ENCODE measurements around the gene ATG13.
"Not testable (repeated sequence)": the region's sequence is repeated elsewhere in the genome, so short reads cannot be mapped to it uniquely, and the experiment has no call there.

The ATG13 gene

GRCh38 chr11:46617134-46617971 lies at the start of gene ATG13, which contains the start of gene HARBI1:
Gene ATG13 (plus strand): TSS chr11:46617553. CDS start chr11:46644292, 26,739 bp downstream.
Gene HARBI1 (minus strand): TSS chr11:46617227. CDS start chr11:46616237, 990 bp downstream.
- peak; percentile 90 for DNase-seq (ENCODE audit: low read depth)

DNA sequence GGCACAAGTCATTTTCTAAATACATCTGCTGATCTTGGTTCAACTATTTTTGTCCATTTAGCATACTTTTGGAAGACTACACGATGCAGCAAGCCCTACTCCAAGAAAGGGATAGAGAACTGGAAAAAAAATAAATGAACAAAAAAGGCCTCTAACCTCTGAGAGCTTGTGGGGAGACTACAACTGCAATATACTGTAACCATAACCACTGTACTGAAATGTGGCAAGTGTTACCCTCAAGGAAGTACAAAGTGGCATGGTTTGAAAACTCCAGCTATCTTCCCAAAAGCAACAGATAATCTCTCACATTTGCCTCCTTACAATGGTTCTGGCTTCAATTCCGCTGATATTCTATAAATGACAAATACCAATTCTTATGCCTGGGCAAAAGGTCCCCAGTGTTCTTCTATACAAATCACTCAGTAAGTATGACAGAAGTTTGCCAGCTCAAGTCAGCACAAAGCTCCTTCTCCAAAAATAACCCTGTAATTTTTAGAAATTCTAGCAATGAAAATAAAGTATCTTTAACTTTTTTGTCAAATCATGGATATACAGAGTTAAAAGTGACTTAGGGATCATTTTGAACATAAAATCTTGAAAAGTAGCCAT lies 46.5 kb upstream of the ATG13 start:
- no peak for DNase-seq (ENCODE audit: low read depth)

GRCh38 chr11:46574656-46575055 lies 42.7 kb upstream of the ATG13 start:
- DNase-seq (ENCODE audit: low read depth) = no peak

GRCh38 chr11:46577058-46577457 lies 40.3 kb upstream of the ATG13 start:
- DNase-seq (ENCODE audit: low read depth) = no peak

DNA sequence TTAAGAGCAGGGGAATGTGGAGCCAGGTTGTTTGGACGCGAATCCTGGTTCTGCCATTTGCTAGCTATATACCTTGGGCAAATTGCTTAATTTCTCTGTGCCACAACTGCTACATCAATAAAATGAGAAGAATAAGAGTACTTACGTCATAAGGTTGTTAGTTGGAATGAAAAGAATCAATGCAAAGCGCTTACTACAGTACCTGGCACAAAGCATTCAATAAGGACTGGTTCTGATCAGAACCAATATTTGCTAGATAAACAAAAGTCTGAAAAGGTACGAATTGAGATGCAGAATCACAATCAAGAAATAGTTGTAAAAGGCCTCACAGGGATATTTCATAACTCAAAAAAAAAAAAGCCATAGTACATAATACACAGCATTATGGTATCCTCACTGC lies 34.8 kb upstream of the ATG13 start:
- DNase-seq (ENCODE audit: low read depth) = no peak

- not testable (repeated sequence) for DNase-seq (ENCODE audit: low read depth)
Measured at GRCh38 chr11:46583513-46583912, 33.8 kb upstream of the ATG13 start.

GRCh38 chr11:46588131-46588530 lies 29.2 kb upstream of the ATG13 start:
- DNase-seq (ENCODE audit: low read depth) = no peak

DNA sequence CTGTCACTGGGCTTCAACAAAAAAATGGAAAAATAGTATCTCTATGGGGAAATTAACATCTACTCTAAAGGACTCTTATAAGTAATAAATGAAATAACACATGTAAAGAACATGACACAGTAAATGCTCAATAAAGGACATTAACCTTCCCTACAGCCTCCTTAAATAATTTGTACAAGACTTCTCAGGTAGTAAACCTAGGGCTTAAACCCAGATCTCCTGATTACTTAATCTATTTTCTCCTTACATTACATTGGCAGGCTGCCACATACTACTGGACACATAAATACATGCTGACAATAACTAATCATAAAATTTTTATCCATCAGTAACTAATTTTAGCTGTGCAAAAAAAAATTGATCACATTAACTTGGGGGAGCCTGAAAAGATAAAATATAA lies 28.4 kb upstream of the ATG13 start:
- no peak for DNase-seq (ENCODE audit: low read depth)

DNA sequence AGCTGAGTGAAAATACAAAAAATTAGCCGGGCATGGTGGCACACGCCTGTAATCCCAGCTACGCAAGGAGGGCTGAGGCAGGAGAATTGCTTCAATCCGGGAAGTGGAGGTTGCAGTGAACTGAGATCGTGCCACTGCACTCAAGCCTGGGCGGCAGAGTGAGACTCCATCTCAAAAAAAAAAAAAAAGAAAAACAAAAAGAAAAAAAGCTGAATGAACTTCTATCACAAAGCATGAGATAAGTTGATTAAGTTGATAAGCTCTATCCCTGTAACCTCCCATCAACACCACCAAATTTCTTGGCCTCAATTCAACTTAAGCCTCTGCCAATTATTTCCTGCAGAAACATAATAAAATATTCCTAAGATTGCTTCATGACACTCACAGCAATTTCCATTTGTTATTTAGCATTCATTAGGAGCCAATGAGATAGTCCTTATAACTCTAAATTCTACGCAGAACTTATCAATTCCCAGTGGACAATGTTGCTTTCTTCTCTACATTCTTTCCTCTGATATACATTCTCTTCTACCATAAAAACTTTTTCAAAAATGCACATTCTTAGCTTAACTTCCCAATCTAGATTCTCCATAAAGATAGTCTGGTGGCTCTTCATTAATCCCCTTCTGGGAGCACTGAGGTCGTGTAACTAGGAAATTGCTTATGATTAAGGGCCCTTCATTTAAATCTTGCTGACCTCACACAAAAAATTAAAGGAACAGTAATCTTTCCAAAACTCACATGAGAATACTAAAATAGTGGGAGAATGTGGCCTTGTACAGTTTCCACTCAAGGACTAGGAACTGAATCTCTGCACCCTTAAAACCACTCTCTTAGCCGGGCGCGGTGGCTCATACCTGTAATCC lies 26.4 kb upstream of the ATG13 start:
- no peak for DNase-seq (ENCODE audit: low read depth)

DNA sequence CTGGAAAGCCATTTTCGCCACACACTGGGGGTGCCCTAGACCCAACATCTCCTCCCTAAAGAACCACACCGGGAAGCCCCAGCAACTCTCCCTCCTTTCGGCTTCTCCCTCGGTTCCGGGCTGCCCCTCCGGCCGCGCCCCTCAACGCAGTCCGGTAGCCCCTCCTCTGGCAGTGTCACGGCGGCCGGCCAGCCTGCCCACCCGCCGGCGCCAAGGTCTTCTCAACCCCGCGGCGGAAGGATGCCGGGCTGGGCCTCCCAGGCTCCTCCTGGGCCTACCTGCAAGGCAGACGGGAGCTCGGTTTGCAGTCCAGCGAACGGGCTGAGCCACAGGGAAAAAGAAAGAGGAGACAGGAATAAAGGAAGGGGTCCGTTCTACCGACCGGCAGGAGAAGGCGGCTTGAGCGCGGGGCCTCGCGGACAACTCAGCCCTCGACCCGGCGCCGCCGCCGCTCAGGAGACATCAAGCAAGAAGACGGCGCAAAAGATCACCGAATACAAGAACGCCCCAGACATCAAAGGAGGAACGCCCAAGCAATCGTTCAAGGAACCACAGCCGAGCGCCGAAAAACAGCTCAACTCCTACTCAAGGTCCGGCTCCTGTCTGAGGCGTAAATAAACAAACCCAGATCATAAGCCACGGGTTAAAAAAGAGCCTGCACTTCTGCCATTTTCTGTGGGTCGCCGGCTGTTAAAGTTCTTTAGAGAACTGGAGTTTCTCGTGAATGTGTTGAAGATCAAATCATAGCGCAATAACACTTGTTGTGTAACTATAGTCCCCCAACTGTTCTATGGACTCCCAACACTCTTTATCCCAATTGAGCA lies 23.6 kb upstream of the ATG13 start, which contains the start of gene AMBRA1:
Gene AMBRA1 (minus strand): TSS at position 474 of the 824 bp plus-strand sequence. CDS start 45,643 bp downstream, outside the sequence.
- DNase-seq (ENCODE audit: low read depth) = peak; percentile 44

DNA sequence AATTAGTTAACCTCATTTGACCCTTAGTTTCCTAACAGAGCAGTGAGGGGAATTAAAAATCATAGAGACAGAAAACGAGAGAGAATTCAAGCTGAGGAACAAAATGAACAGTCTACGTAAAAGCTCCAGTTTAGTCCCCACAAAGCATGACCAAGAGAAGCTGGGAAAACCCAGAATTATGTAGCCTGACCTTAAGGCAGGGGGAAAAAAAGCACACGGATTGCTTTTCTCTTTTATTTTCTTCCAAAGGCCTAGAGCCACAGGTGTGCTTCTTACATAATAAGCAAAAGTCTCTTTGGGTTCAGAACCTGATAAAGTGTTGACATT lies 23.0 kb upstream of the ATG13 start:
- DNase-seq (ENCODE audit: low read depth) = no peak

- no peak for DNase-seq (ENCODE audit: low read depth)
Measured at GRCh38 chr11:46594785-46595184, 22.6 kb upstream of the ATG13 start.

GRCh38 chr11:46597155-46597554 lies 20.2 kb upstream of the ATG13 start:
- no peak for DNase-seq (ENCODE audit: low read depth)

DNA sequence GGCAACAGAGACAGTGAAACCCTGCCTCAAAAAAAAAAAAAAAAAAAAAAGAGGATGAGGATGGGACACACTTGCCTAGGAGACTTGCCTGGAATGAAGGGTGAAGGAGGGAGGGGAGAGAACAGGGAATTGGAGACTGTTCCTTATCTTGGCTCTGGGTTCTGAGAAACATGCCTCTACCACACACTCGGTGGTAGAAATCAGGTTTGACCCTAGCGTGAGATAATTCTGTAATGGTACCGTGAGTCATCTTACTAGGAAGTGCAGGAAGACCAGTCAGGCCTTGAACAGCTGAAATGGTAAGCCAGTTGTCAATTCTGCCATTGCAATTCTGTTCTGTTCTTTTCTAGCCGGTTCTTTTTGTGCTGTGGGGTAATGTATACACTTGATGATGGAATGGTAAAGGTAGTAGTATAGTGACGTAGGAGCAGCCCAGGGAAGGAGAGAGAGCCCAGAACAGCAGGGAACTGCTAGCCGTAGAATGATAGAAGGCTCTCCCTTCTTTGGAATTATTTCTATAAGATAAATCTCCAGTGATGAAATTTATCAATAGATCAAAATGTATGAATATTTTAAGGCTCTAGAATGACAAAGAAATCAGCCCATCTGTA lies 19.6 kb upstream of the ATG13 start:
- DNase-seq (ENCODE audit: low read depth) = no peak

DNA sequence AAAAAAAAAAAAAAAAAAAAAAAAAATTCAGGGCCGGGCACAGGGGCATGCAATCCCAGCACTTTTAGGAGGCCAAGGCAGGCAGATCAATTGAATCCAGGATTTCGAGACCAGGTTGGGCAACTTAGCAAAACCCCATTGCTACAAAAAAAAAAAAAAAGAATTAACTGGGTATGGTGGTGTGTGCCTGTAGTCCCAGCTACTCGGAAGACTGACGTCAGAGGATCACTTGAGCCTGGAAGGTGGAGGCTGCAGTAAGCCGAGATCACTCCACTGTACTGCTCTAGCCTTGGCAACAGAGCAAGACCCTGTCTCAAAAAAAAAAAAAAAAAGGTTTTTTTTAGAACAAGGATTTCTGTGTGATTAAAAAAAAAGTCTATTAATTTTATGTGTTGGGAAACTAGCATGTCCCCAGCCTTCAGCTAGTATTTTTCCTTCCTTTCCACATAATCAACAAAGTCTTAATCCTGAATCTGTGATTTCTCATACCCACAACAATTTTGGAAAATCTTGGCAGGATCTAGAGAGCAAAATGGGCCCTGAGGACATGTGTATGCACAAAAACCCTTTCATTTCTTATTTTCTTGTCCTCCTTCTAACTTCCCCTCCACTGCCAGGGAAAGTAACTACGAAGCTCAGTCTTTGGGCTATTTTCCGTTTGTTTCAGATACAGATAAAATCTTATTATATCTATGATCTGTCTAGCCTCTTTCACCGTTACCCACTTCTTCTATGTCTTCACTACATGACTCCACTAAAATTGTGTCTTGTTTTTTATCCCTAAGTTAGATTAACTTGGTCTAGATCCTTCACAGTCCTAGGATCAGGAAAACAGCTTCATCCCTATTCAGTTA lies 17.8 kb upstream of the ATG13 start:
- DNase-seq (ENCODE audit: low read depth) = no peak

- DNase-seq (ENCODE audit: low read depth) = no peak
Measured at GRCh38 chr11:46600194-46600960, 17.0 kb upstream of the ATG13 start.

DNA sequence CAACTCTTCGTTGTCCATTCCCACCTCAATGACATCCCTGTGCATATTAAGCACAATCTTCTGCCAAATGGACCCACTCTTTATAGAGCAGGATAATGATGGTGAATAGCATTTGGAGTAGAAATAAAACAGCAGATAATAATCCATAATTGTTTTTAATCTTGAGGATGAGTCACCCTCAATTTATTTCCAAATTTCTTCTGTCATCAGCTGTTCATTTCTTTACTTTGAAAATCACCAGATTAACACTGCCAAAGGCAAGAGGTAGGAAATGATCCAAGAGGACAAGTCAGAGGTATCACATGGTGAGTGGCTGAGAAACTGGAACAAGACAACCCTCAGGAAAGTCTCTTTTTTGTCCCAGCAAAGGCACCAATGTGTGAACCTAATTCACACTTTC lies 16.2 kb upstream of the ATG13 start:
- DNase-seq (ENCODE audit: low read depth) = no peak

DNA sequence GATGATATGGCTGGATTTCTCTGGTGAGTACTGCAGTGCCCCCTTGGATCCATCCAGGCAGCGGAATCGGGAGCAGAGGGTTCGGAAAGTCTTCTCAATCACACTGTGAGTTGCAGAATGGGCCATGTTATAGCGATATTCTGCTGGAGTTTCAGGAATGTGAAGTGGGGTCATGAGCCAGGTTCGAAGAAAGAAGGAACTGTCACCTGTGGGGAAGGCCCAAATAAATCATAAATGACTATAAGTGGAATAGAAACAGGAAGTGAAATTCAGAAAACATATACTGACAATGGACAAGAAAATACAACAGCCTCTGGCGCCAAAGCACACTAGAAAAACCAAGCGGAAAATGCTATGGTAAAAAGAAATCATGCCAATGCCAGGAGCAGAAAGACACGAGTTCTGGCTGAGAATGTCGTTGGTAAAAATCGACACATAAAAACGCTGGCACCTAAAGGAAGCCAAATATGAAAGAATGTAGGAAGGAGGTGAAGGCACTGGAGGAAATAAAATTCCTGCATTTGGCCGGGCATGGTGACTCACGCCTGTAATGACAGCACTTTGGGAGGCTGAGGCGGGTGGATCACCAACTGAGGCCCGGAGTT lies 13.5 kb upstream of the ATG13 start:
- no peak for DNase-seq (ENCODE audit: low read depth)

GRCh38 chr11:46604796-46605195 lies 12.6 kb upstream of the ATG13 start:
- DNase-seq (ENCODE audit: low read depth) = no peak
